GM18505 (cell line): ENCODE data around the gene TGFBR3.
A peak's percentile ranks its signal among the peaks of the same experiment; 100 is the strongest.

ENCODE experiments used
- ATAC-seq: cut with Tn5 transposase; IDR thresholded peaks from one replicate; pipeline ENCODE4 v1.9.1; 2021; ENCODE audit not compliant: unreplicated experiment
- POLR2A ChIP-seq: IDR thresholded peaks from 4 replicates; pipeline ENCODE4 v1.6.1; 2011; ENCODE audit warnings: borderline replicate concordance; ENCODE audit not compliant: insufficient read depth, insufficient read length; ENCODE audit errors: extremely low read depth

The TGFBR3 gene

DNA sequence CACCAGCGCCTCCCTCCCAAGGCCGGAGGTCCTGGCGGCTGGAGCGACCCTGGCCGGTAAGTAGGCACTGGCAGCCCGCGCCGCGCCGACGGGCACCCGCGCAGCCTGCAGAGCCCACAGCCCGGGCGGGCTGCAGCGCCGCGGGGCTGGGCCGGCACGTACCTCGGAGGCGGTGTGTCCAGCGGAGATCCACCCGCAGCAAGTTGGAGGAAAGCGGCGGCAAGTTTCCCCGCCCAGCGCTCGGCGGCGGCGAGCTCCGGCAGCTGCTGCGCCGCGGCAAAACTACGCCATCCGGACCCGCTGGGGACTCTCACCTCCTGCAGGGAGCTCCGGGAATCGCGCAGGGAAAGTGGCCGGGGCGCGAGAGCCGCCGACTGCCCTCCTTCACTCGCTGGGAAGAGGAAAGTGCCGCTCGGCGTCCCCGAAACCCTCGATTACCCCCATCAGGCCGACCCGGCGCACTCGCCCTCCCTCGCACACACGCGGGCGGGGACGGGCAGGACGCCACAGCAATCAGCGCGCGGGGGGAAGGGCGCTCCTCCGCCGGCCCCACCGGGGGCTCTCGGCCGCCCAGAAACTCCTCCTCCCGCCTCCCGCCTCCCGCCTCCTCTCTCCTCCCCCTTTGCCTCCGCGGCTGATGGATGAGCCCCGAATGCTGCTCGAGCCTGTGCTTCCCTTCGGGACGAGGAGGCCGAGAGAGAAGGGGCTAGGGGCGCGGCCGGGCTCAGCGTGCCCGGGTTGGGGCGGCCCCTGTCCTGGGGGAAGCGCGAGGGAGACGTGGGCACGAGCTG lies at the start of gene TGFBR3:
Gene TGFBR3 (minus strand): TSS at position 436 of the 791 bp plus-strand sequence. CDS start 24,620 bp downstream, outside the sequence.
- peak; percentile 52 for TF ChIP-seq POLR2A
- ATAC-seq, result peak; percentile 74

DNA sequence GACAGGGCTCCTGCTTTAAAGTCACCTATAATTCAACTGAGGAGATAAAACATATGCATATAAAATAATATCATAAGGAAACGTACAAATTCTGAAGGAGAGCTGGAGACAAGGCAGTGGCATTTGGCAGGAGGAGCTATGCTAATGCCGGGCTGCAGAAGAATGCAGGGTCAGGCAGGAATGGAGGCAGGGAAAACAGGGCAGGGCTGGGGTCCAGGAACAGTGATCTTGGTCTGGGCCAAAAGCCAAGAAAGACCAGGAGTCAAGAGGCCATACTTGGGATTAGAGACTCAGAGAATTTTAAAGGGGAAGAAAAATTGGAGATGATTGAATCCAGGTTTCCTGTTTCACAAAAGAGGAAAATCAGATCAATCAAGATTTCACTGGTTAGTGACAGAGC lies 43.3 kb upstream of the TGFBR3 start:
- TF ChIP-seq POLR2A, result no peak
- no peak for ATAC-seq

DNA sequence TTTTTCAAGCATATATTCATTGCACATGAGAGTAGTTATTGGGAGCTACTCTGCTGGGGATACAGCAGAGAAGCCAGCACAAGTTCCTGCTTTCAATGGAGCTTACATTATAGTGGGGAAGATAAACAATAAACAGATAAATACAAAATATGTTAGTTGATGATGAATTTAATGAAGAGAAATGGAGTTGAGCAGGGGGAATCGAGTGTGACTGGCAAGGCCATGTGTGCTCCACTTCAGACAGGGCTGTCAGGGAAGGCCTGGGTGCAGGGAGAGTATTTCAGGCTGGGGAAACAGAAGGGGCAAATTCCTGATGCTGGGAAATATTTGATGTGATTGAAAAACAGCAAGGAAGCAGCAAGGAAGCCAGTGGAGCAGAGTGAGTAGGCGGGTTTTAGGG lies 42.1 kb upstream of the TGFBR3 start:
- TF ChIP-seq POLR2A, result no peak
- no peak for ATAC-seq

DNA sequence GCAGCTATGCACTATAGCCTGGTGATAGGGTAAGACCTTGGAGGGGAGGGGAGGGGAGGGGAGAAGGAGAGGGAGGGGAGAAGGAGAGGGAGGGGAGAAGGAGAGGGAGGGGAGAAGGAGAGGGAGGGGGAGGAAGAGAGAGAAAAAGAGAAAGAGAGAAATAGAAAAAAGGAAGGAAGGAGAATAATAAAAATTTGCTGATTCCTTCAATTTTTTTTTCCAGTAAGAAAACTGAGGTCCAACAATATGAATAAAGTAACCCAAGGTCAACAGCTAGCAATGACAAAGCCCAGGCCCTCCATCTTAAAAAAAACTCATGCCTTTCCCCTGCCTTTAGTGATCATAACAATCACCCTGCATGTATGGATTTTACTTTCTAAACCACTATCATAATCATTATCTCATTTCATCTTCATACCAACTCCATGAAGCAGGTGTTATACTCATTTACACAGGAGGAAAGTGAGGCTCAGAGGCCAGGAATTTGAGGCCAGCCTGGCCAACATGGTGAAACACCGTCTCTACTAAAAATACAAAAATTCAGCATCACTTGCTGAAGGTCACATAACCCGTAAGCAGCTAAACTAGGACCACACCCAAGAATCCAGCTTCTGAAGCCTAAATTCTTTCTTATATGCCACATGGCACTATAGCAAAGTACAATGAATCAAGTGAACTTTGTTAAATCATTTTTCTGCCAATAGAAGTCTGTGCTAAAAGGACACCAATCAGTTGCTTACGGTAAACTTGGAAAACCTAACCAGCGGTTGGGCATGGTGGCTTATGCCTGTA lies 39.9 kb upstream of the TGFBR3 start:
- TF ChIP-seq POLR2A, result no peak
- no peak for ATAC-seq

DNA sequence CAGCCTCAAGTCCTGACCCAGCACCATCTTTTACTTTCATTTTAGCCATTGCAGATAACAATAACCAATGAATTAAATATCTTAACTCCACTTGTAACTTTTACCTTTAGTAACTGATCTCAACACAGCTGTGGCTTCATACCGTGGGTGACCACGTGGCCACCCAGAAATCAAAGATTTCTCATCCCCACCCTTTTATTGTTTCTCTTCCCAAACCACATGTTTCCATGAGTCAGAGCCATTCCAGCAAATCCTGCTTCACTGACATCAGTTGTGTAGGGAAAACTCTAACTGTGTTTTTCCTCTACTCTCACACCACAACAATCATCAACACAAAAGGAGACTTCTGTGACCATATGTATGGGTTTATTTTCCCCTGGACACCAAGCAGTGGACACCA lies 38.2 kb upstream of the TGFBR3 start:
- no peak for ATAC-seq
- no peak for TF ChIP-seq POLR2A

DNA sequence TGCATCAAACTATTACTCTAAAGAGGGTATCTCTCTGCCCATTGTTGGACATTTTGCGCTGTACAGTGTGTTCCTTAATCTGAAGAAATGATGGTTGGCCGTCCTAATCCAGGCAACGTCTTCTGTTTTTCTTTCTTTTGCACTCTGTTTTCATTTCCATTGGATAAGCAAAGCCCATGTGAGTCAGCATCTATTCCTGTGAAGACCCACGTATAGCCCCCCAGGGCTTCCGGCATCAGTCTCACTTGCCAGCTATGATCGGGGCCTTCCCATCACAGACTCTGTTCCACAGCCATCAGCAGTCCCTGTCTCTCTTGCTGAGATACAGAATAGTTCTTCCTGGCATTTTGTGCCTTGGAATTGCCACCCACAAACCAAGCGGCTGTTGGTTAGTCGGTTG lies 34.0 kb upstream of the TGFBR3 start:
- ATAC-seq, result no peak
- TF ChIP-seq POLR2A, result no peak

DNA sequence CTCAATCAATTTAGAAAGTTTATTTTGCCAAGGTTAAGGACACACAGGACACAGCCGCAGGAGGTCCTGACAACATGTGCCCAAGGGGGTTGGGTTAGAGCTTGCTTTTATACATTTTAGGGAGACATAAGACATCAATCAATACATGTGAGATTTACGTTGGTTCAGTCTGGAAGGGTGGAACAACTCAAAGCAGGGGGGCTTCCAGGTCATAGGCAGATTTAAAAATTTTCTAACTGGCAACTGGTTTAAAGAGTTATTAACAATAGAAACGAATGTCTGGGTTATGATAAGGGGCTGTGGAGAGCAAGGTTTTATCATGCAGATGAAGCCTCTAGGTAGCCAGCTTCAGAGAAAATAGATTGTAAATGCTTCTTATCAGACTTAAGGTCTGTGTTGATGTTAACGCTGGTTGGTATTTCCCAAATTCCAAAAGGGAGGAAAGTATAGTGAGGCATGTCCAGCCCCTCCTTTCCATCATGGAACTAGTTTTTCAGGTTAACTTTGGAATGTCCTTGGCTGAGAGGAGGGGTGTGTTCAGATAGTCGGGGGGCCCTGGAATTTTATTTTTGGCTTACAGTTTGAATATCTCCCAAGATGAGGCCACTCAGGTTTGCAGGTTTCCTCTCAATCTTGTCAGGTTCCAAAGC lies 31.0 kb upstream of the TGFBR3 start:
- no peak for TF ChIP-seq POLR2A

DNA sequence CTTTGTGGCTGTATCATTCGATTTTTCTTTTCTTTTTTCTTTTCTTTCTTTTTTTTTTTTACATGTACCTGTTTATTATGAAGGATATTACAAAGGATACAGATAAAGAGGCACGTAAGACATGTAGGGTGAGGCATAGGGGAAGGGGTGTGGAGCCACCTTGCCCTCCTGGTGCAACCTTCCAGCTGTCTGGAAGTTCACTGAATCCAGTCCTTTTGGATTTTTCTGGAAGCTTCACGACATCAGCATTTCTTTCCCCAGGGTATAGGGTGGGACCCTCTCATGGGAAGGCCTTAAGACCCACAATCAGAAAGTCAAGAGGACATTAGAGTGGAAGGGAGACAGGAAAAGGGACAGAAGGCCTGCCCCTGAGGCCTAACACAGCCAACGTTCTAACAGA lies 30.1 kb upstream of the TGFBR3 start:
- TF ChIP-seq POLR2A, result no peak
- no peak for ATAC-seq

More for the DNA sequence above, 31.0 kb upstream of the TGFBR3 start:
- ATAC-seq, result no peak

DNA sequence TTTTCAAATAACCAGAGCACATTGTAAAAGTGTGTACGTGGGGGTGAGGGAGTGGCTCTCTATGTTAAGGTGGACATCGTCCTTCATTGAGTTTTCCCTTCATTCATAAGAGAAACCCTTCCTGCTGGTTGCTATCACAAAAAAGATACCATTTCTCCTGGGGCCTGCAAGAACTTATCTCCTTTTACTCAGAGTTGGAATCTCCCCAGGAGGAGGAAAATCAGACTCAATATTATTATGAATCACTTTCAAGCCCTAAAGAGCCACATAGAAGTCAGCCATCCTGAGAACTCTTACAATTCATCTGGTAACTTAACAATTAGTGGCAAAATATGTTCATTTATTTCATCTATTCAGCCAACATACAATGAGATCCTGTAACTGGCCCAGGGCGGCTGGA lies 27.1 kb upstream of the TGFBR3 start:
- ATAC-seq, result no peak
- no peak for TF ChIP-seq POLR2A

DNA sequence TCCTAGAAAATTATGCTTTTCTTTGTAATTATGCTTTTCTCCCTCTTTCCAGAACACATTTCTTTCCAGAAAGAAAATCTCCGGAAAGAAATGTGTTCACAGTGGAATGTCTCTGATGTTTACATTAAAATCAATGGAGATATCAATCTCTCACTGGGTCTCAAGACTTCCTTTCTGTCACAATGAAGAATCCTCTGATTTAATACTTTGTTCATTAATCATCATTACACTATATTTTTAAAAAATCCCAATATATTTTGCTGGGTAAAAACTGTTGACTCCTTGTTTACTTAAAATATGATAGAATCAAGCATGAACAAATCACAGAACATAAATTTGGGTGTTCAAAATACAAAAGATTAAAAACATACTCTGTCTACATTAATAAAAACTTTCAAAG lies 26.3 kb upstream of the TGFBR3 start:
- ATAC-seq, result no peak
- no peak for TF ChIP-seq POLR2A

DNA sequence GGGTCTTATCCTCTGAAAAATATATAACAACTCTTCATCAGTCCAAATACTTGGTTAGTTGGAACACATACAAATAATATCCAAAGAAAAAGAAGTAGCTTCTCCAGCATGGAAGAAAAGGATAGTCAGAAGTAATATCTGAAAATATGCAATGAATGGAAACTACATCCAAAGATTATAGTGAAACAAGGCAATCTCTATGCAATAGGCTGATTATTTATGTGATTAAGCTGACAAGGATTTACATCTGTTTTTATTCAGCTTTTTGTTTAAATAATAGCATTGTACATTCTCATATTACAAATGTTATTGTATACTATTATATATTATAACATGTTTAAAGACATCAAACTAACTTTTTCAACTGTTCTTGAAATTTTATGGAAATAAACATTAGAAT lies 15.3 kb upstream of the TGFBR3 start:
- no peak for ATAC-seq
- TF ChIP-seq POLR2A, result no peak

DNA sequence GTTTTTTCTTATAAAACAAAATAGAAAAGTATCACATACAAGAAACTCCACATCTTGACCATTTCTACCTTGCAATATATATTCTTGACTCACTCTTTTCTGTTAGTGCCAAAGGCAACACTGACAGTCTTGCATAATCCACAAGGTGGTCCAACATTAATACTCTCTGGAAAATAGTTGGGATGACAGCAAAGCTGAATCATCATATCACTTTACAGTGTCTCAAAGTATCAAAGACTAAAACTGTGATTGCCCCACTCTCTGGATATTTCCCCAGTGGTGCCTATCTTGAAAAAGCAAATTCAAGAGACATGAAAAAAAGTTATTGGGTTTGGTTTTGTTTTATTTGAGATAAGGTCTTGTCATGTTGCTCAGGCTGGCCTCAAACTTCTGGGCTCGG lies 14.6 kb upstream of the TGFBR3 start:
- TF ChIP-seq POLR2A, result no peak
- ATAC-seq, result no peak

DNA sequence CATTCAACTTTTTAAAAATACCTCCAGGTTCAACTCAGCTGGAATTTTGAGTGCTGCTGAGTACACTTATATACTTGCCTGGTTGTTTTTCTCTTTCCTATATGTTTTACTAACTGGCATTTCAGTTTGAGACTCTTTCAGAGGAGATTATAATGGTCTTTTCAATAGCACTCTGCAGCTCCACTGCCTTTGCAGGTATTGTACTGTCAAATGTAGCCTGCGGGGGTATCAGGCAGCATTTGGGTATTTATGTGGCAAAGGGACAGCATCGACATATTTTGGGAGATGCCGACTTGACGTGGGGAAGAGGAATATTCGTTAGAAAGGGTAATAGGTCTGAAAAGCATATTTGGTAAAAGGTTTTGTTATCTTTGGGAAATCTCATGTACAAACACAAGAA lies 11.1 kb upstream of the TGFBR3 start:
- no peak for ATAC-seq
- TF ChIP-seq POLR2A, result no peak
